ENCODE results near the gene TELO2. TPM values are rescaled to one million over a fixed set of nuclear protein-coding genes. Genes with fewer than 3 reads are reported as not detected.

Gene TELO2
- total RNA-seq, 1 donor from 2014 or later, result 74.8 TPM

DNA sequence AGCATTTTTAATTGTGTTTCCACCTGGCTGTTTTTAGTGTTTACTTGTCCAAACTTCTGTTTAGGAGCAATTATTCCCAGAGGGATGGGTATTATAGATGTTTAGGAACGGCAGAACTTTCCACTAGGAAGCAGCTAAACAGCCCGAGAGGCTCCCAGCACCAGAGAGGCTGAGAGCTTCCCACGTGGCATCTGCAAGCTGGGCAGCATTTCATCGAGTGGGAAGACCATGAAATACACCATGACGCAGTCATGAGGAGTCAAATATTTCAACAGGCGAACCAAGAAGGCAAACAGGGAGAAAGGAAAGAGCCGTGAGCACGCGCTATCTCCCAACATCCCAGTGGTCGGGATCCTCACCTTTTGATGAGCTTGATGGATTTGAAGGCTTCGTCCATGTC, 64.4 kb downstream of the TELO2 start:
- peaks cover 19% of the 10 kb centered on the region for H3K36me3 Mint-ChIP-seq (ENCODE audit: low read depth)
- H3K27me3 Mint-ChIP-seq (ENCODE audit: low read depth), result no peaks in the 10 kb centered on the region
- H3K4me3 Mint-ChIP-seq (ENCODE audit: low read depth), result no peak overlapping the region
- H3K4me1 Mint-ChIP-seq (ENCODE audit: low read depth), result peaks cover 8% of the 10 kb centered on the region
- no peak for DNase-seq (ENCODE audit: low spot score)
- intact Hi-C loops (cut with micrococcal nuclease), result no loop called here
- no peak overlapping the region for H3K27ac Mint-ChIP-seq
- H3K9me3 Mint-ChIP-seq, result no peaks in the 10 kb centered on the region

DNA sequence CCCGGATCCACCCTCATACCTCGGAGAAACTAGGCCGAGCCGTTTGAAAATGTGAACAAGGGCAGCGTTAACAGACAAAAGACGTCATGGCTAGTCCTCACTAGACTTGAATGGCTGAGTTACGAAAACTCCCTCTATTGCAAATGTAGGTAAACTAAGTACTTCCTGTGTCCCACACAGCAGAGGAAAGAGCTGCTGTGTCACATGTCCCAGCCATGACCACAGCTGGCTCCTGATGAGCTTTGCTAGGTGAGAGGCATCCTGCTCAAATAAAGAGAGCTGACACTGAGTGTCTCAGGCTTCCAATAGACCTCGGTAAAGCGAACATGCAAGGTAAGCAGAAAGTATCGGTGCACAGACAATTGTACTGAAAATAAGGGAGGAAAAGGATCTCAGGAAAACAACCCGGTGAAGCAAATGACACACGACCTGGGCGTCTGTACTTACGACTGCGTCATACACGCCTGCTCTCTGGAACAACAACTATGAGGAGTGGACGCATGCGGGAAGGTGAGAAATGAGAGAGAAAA, 66.4 kb downstream of the TELO2 start:
- intact Hi-C loops (cut with micrococcal nuclease), result no loop called here
- Mint-ChIP-seq H3K9me3 (no peaks in the 10 kb centered on the region), H3K27me3 (ENCODE audit: low read depth) (no peaks in the 10 kb centered on the region), H3K4me1 (ENCODE audit: low read depth) (peaks cover 8% of the 10 kb centered on the region), H3K27ac (no peak overlapping the region), H3K4me3 (ENCODE audit: low read depth) (no peak overlapping the region), H3K36me3 (ENCODE audit: low read depth) (peaks cover 16% of the 10 kb centered on the region)
- DNase-seq (ENCODE audit: low spot score), result no peak

Other genes starting within 250 kb of the TELO2 start
- not detected in 2 replicates for gene TPSD1, start 237.3 kb upstream of the TELO2 start, total RNA-seq
- 264 and 265 TPM in 2 replicates for gene UBE2I, start 183.7 kb upstream of the TELO2 start, total RNA-seq
- gene BAIAP3, start 159.7 kb upstream of the TELO2 start, total RNA-seq, result 0.21 and 0.32 TPM in 2 replicates
- gene TSR3, start 141.5 kb upstream of the TELO2 start, total RNA-seq, result 64.1 and 72.9 TPM in 2 replicates
- gene GNPTG, start 141.4 kb upstream of the TELO2 start, total RNA-seq, result 21.3 and 24.1 TPM in 2 replicates
- 36.3 and 44.6 TPM in 2 replicates for gene UNKL, start 78.7 kb upstream of the TELO2 start, total RNA-seq
- gene UQCC4, start 72.6 kb upstream of the TELO2 start, total RNA-seq, result 17.8 and 21.3 TPM in 2 replicates
- not detected in 2 replicates for gene PERCC1, start 62.3 kb upstream of the TELO2 start, total RNA-seq
- 0.80 and 1.2 TPM in 2 replicates for gene CCDC154, start 48.8 kb upstream of the TELO2 start, total RNA-seq
- gene CLCN7, start 18.3 kb upstream of the TELO2 start, total RNA-seq, result 52.2 and 54.3 TPM in 2 replicates
- not detected in 2 replicates for gene PTX4, start 4.4 kb upstream of the TELO2 start, total RNA-seq
- 17.2 and 17.8 TPM in 2 replicates for gene TMEM204, start 40.3 kb downstream of the TELO2 start, total RNA-seq
- 8.4 and 10.7 TPM in 2 replicates for gene IFT140, start 118.7 kb downstream of the TELO2 start, total RNA-seq
- 33.6 and 34.3 TPM in 2 replicates for gene CRAMP1, start 119.0 kb downstream of the TELO2 start, total RNA-seq
- 95.0 and 98.0 TPM in 2 replicates for gene JPT2, start 184.9 kb downstream of the TELO2 start, total RNA-seq
- gene MAPK8IP3, start 212.8 kb downstream of the TELO2 start, total RNA-seq, result 74.8 and 77.5 TPM in 2 replicates

Data from activated T-helper 2 cell treated with anti-CD3 and anti-CD28 coated beads, Interferon-gamma antibody, Interleukin-2, Interleukin-4, amounts not matched to agents 10 μg/mL and 5 μg/mL and 100 μg/mL, durations not matched to agents 14 hours and 24 hours and 36 hours (primary cell).